Chondrocyte (in vitro differentiated cells): ENCODE data around the gene KREMEN1. TPM values are rescaled to one million over a fixed set of nuclear protein-coding genes. Genes with fewer than 3 reads are reported as not detected.
"Not testable (repeated sequence)": the region's sequence is repeated elsewhere in the genome, so short reads cannot be mapped to it uniquely, and the experiment has no call there.

ENCODE experiments used
- DNase-seq: peaks from one replicate; pipeline ENCODE4 v3.0.0; 2021; ENCODE audit warnings: mixed read lengths, low spot score
- H3K27ac Mint-ChIP-seq: one replicate; pipeline ENCODE4 v1.8.0; 2021; ENCODE audit warnings: mild to moderate bottlenecking, moderate library complexity, mixed read lengths; ENCODE audit not compliant: unreplicated experiment
- H3K27me3 Mint-ChIP-seq: 2 replicates; pipeline ENCODE4 v1.8.0; 2021; ENCODE audit warnings: low read depth, mixed read lengths
- H3K36me3 Mint-ChIP-seq: 2 replicates; pipeline ENCODE4 v1.8.0; 2021; ENCODE audit warnings: low read depth, mixed read lengths
- H3K4me1 Mint-ChIP-seq: 2 replicates; pipeline ENCODE4 v1.8.0; 2021; ENCODE audit warnings: low read depth, mild to moderate bottlenecking, mixed read lengths
- H3K4me3 Mint-ChIP-seq: one replicate; pipeline ENCODE4 v1.8.0; 2021; ENCODE audit warnings: mild to moderate bottlenecking, moderate library complexity, mixed read lengths; ENCODE audit not compliant: unreplicated experiment
- H3K9me3 Mint-ChIP-seq: 2 replicates; pipeline ENCODE4 v1.8.0; 2021; ENCODE audit warnings: low read depth, mixed read lengths
- total RNA-seq: library from RNA; stranded (reverse); gene quantifications from 3 replicates; pipeline ENCODE4 v1.2.1, GENCODE V29; 2021
- TF ChIP-seq, protein P1 (sequence below): fragments of 200-600 bp; sonication (generic); IDR thresholded peaks from 2 replicates; pipeline ENCODE4 v1.5.0; 2021; ENCODE audit warnings: antibody characterized with exemption, mild to moderate bottlenecking, moderate library complexity

The KREMEN1 gene
- total RNA-seq, 1 donor from 2014 or later = 7.3 TPM

DNA sequence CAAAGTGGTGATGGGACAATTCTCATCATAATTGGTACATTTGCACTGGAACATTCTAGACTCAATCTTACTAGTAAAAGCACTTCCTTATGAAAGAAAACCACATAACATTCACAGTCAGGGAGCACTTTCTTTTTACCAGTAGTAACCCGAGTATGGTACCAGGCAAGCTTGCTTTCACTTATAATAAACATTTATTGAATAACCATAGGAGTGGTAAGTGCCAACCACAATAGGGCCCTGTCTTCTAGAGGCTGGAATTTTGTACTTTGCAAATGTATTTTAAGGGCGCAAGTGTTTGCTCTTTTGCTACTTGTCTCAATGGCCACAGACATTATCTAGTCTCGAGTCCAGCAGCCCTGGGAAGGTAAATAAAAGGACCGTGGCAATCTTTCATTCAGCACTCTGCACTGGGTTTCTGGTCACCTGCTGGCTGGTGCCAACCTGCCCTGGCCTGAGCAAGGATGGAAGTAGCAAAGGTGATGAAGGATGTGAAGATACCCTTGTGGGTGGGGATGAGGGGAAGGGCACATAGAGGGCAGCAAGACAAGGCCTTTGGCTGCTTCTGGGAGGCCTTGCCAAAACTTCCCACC is 35.4 kb upstream of the KREMEN1 start:
- no peak for DNase-seq
- no peaks in the 10 kb centered on the region for H3K27me3 Mint-ChIP-seq
- H3K4me1 Mint-ChIP-seq = peaks cover 30% of the 10 kb centered on the region
- H3K4me3 Mint-ChIP-seq = no peak overlapping the region
- no peaks in the 10 kb centered on the region for H3K9me3 Mint-ChIP-seq
- no peaks in the 10 kb centered on the region for H3K36me3 Mint-ChIP-seq
- no peak overlapping the region for H3K27ac Mint-ChIP-seq
- TF ChIP-seq, protein P1, sequence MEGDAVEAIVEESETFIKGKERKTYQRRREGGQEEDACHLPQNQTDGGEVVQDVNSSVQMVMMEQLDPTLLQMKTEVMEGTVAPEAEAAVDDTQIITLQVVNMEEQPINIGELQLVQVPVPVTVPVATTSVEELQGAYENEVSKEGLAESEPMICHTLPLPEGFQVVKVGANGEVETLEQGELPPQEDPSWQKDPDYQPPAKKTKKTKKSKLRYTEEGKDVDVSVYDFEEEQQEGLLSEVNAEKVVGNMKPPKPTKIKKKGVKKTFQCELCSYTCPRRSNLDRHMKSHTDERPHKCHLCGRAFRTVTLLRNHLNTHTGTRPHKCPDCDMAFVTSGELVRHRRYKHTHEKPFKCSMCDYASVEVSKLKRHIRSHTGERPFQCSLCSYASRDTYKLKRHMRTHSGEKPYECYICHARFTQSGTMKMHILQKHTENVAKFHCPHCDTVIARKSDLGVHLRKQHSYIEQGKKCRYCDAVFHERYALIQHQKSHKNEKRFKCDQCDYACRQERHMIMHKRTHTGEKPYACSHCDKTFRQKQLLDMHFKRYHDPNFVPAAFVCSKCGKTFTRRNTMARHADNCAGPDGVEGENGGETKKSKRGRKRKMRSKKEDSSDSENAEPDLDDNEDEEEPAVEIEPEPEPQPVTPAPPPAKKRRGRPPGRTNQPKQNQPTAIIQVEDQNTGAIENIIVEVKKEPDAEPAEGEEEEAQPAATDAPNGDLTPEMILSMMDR = no peak

DNA sequence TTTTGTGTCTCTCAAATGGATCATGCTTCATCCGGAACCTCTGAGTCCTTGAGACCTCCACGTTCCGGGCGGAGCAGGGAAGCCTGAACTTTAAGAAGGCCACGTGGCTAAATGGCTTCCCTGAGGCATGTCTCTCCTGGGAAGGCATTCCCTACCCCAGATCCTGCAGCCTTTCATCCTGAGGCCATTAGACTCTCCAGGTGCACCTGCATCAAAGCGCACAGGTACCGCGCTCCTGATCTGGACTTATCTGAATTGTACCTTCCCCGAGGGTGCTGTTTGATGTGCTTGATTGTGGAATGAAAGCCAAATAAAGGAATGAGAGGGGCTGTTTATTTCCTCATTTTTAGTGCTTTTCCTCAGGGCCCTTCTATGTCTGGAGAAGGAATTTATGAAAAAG is 33.7 kb upstream of the KREMEN1 start:
- Mint-ChIP-seq H3K27me3 (no peaks in the 10 kb centered on the region), H3K9me3 (no peaks in the 10 kb centered on the region), H3K27ac (no peak overlapping the region), H3K4me3 (no peak overlapping the region), H3K36me3 (no peaks in the 10 kb centered on the region), H3K4me1 (peaks cover 29% of the 10 kb centered on the region)
- DNase-seq = no peak
- TF ChIP-seq, protein P1 = no peak

DNA sequence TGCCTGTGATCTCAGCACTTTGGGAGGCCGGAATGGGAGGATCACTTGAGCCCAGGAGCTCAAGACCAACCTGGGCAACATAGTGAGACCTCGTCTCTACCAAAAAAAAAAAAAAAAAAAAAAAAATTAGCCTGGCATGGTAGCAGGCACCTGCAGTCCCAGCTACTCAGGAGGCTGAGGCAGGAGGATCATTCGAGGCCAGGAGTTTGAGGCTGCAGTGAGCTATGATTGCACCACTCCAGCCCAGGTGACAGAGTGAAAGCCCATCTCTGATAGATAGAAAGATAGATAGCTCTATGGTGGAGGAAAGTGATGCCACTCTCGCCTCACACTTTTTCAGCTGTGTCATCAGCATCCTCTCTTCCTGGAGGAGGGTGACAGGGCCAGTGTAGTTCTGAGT is 33.2 kb upstream of the KREMEN1 start:
- not testable (repeated sequence) for H3K4me3 Mint-ChIP-seq, H3K27ac Mint-ChIP-seq, H3K27me3 Mint-ChIP-seq, H3K9me3 Mint-ChIP-seq, H3K36me3 Mint-ChIP-seq, DNase-seq
- peaks cover 33% of the 10 kb centered on the region for H3K4me1 Mint-ChIP-seq

DNA sequence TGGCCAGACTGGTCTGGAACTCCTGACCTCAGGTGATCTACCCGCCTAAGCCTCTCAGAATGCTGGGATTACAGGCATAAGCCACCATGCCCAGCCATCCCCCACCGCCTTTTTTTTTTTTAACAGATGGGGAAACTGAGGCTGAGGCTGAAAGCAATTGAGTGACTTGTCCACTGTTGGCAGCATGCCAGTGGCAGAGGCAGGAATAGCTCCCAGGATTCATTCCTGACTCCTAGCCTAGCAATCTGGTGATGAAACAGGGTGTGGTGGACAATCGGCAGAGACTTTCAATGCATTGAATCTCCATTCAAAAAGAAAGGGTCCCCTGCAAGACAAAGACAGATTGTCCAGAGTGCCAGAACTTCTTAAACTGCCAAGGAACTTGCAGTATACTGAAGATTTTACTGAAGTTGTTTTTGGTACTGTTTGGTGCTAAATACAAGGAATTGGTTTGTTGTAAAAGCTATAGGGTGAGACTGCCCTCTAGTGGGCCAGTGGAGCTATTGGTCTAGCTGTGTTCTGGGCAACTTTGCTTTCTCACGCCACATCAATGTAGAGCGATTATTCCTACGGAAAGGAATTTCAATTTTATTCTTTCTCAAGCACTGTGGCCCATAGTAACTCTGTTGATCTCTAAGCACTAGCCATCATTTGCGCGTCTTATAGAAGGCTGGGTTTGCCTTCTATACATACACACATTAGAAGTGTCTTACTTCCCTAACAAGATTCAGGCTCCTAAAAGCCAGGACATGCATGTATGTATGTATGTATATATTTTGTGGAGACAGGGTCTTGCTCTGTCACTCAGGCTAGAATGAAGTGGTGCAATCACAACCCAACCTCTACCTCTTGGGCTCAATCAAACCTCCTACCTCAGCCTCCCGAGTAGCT is 32.2 kb upstream of the KREMEN1 start:
- Mint-ChIP-seq H3K4me3 (no peak overlapping the region), H3K36me3 (no peaks in the 10 kb centered on the region)

DNA sequence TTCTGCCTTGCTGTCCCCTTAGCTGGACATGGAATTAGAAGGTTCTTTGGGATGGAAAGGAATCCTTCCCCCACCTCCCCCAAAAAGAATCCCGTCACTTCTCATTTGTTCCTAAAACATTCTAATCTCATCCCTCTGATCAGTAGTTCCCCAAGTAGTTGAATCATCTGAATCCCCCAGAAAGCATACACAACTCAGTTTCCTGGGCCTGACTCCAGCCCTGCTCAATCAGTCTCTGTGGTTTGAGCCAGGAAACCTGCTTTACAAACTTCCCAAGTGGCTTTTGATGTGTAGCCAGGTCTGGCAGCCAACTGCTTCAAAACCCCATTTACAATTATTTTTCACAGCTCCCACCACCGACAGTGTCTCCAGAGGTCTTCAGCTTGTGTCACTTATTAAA is 31.4 kb upstream of the KREMEN1 start:
- TF ChIP-seq, protein P1 = no peak
- peaks cover 2% of the 10 kb centered on the region for H3K36me3 Mint-ChIP-seq
- DNase-seq = no peak
- no peaks in the 10 kb centered on the region for H3K9me3 Mint-ChIP-seq
- no peaks in the 10 kb centered on the region for H3K27me3 Mint-ChIP-seq
- H3K27ac Mint-ChIP-seq = peak overlapping the region; percentile 28
- no peak overlapping the region for H3K4me3 Mint-ChIP-seq
- peaks cover 30% of the 10 kb centered on the region for H3K4me1 Mint-ChIP-seq

More for the DNA sequence above, 32.2 kb upstream of the KREMEN1 start:
- TF ChIP-seq, protein P1 = peak; percentile 99
- H3K27ac Mint-ChIP-seq = peak overlapping the region; percentile 23
- H3K9me3 Mint-ChIP-seq = no peaks in the 10 kb centered on the region
- no peak for DNase-seq
- no peaks in the 10 kb centered on the region for H3K27me3 Mint-ChIP-seq
- peaks cover 33% of the 10 kb centered on the region for H3K4me1 Mint-ChIP-seq
